MM.1S (cell line): ENCODE results near the gene VAV2.

Experiments used
- EZH2 ChIP-seq: fragments of 300-600 bp; sonication (generic); optimal IDR thresholded peaks from 2 replicates; pipeline ENCODE3; 2017; ENCODE audit warnings: low read depth, mild to moderate bottlenecking, antibody characterized with exemption, low read length, mixed read lengths
- EZH2phosphoT487 ChIP-seq: fragments of 300-600 bp; sonication (generic); IDR thresholded peaks from 2 replicates; pipeline ENCODE4 v1.6.1; 2018; ENCODE audit warnings: antibody characterized with exemption, low read length
- TF ChIP-seq, protein P1 (sequence below): fragments of 300-600 bp; sonication (generic); IDR thresholded peaks from 2 replicates; pipeline ENCODE4 v1.5.1; 2016; ENCODE audit warnings: antibody characterized with exemption, low read length, mixed read lengths

DNA sequence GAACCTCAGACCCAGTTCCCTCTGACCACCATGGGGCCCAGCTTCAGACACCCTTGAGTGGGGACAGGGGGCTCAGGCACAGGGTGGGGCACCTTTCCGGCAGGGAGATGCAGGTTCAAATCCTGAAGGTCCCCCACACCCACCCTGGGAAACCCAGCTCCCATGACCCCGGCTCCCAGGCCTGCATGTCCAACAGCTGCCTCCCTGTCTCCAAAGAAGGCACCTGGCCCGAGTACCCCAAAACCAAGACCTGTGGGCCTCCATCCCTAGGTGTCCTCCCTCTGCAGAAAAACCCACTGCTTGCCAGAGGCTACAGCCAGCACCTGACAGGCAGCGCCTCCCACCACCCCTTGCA lies 38.5 kb downstream of the VAV2 start:
- TF ChIP-seq, protein P1, sequence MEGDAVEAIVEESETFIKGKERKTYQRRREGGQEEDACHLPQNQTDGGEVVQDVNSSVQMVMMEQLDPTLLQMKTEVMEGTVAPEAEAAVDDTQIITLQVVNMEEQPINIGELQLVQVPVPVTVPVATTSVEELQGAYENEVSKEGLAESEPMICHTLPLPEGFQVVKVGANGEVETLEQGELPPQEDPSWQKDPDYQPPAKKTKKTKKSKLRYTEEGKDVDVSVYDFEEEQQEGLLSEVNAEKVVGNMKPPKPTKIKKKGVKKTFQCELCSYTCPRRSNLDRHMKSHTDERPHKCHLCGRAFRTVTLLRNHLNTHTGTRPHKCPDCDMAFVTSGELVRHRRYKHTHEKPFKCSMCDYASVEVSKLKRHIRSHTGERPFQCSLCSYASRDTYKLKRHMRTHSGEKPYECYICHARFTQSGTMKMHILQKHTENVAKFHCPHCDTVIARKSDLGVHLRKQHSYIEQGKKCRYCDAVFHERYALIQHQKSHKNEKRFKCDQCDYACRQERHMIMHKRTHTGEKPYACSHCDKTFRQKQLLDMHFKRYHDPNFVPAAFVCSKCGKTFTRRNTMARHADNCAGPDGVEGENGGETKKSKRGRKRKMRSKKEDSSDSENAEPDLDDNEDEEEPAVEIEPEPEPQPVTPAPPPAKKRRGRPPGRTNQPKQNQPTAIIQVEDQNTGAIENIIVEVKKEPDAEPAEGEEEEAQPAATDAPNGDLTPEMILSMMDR: no peak
- TF ChIP-seq EZH2 (no peak), EZH2phosphoT487 (no peak)
